GM20431 (cell line): ENCODE data around the gene MXRA5.
"Not testable (repeated sequence)": the region's sequence is repeated elsewhere in the genome, so short reads cannot be mapped to it uniquely, and the experiment has no call there.

ENCODE experiments used
- in situ Hi-C: fragments of 300-500 bp; cut with MseI, MboI; formaldehyde crosslinking; loops from one replicate; pipeline ENCODE4 v1.15.0; 2020; ENCODE audit warnings: low sequenced_read_pairs; ENCODE audit not compliant: unreplicated experiment

MXRA5 gene

DNA sequence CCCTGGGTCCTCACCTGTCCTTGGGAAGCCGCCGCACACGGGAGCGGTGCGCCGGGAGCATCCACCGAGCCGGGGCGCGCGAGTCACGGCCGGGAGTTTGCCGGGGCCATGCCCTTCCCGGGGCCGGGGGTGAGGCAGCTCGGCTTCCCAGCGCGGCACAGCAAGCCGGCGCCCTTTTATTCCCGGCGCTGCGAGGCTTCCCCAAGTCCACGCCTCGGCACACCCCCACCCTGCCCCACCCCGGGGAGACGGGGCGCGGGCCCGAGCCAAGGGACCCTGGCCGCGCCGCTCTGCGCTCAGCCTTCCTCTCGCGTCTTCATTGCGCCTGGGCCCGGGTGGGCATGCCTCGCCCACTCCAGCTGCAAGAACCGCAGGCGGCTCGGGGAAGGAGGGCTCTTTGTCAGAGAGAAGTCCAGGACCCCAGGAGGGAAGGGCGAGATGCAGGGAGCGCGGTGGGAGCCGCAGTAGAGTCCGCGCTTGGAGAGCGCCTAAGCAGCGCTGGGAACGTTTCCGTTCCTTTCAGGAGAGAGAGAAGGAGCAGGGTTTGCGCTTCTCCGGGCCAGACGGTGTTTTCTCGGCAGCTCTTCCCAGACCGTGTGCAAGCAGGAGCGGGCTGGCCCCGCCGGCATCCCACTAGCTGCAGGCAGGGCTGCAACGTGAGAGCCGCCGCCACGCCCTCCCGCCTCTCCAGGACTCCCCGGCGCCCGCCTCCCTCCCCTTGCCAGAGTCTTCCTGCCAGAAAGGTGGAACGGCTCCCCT is at the start of gene MXRA5:
Gene MXRA5 (minus strand): TSS at position 152 of the 759 bp plus-strand sequence. CDS start 2,819 bp downstream, outside the sequence.
- in situ Hi-C loops: no loop called here

- in situ Hi-C loops: no loop called here
These were observed 47.2 kb upstream of the MXRA5 start for GRCh38 chrX:3393581-3394111.

DNA sequence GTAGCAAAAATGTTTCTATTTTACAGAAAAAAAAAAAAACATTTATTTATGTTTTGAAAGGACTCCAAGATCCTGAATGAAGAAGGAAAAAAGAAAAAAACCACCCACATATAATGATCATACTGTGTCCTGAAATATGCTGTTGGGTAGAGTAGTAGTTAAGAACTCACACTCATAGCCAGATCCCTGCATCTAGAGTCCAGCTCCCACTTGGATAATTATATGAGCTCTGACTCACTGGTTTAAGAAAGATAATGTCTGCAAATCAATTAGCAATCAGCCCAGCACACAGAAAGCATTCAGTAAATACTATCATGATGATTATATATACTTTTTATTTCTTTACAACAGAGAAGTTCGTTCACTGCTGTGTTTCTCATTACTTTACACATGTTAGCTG is 46.7 kb upstream of the MXRA5 start:
- in situ Hi-C loops: no loop called here

DNA sequence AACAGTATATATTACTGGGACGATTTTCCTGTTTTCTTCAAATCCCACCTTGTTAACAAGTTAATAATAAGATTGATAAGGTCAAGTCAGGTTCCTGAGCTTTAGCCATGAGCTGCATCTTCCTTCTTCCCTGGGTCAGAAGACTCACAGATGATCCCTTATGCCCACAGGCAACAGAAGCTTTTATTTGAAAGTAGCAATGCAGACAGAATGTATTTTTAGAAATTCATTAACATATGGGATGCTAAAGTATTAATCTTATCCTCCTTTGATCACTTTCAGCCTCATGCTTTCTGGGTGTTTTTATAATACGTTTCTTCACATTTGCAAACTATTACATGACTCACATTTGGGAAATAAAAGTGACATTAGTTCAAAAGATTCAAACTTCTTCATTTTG is 42.0 kb upstream of the MXRA5 start:
- in situ Hi-C loops: no loop called here

- in situ Hi-C loops: no loop called here
These were observed 37.9 kb upstream of the MXRA5 start for GRCh38 chrX:3384327-3384726.

- in situ Hi-C loops: no loop called here
These were observed 34.2 kb upstream of the MXRA5 start for GRCh38 chrX:3380603-3381002.

DNA sequence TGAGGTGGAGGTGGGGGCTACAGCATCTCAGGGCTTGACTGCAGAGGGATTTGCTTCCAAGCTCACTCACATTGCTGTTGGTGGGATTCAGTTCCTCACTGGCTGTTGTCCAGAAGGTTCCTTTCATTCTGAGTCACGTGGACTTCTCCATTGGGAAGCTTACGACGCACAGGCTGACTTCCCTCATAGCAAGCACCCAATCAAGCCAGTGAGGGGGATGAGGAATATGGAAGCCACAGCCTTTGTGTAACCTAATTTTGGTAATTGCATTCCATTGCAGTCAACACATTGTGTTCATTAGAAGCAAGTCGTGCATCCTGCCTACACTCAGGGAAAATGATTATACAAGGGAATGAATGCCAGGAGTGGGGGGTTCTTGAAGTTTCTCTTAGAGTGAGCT is 32.7 kb upstream of the MXRA5 start:
- in situ Hi-C loops: no loop called here

- in situ Hi-C loops: no loop called here
These were observed 31.7 kb upstream of the MXRA5 start for GRCh38 chrX:3378156-3378555.

DNA sequence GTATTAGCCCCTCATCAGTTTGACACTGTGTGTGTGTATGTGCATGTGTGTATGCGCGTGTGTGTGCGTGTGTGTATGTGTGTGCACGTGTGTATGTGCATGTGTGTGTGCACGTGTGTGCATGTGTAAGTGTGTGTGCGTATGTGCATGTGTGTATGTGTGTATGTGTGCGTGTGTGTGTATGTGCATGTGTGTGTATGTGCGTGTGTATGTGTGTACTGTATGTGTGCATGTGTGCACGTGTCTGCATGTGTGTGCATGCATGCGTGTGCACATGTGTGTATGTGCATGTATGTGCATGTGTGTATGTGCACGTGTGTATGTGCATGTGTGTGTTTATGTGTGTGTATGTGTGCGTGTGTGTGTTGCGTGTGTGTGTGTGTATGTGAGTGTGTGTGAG is 31.1 kb upstream of the MXRA5 start:
- in situ Hi-C loops: no loop called here

DNA sequence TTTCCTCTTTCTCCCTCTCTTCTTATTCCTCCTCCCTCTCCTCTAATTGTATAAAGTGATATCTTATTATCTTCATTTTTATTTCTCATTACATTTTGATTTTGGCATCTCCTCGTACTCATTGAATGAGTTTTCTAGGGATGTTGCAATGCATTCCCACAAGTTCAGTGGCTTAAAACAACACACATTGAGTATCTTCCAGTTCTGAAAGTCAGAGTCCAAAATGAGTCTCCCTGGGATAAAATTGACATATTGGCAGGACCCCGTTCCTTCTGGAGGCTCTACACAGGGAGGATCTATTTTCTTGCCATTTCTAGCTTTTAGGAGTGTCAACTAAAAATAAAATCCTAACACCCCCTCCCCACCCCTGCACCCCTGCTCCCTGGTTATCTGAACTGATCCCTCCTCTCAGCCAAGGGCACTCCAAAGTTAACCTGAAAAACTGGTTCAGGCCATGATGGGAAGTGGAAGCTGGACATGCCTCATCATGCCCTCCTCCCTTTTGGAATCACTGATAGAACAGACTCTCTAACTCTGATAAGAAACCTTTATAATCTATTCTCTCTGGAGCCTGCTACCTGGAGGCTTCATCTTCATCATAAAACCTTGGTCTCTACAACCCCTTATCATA is 29.5 kb upstream of the MXRA5 start:
- in situ Hi-C loops: not testable (repeated sequence)

GRCh38 chrX:3374108-3374800 is 27.8 kb upstream of the MXRA5 start:
- in situ Hi-C loops: no loop called here

- in situ Hi-C loops: no loop called here
These were observed 24.7 kb upstream of the MXRA5 start for GRCh38 chrX:3371163-3371562.

GRCh38 chrX:3370656-3371055 is 24.2 kb upstream of the MXRA5 start:
- in situ Hi-C loops: no loop called here

- in situ Hi-C loops: no loop called here
These were observed 16.5 kb upstream of the MXRA5 start for GRCh38 chrX:3362956-3363355.

GRCh38 chrX:3360881-3361280 is 14.4 kb upstream of the MXRA5 start:
- in situ Hi-C loops: no loop called here

- in situ Hi-C loops: not testable (repeated sequence)
These were observed 6.3 kb upstream of the MXRA5 start for GRCh38 chrX:3352741-3353140.

- in situ Hi-C loops: no loop called here
These were observed 4.8 kb upstream of the MXRA5 start for GRCh38 chrX:3351276-3351675.

- in situ Hi-C loops: no loop called here
These were observed 1.7 kb upstream of the MXRA5 start for GRCh38 chrX:3348191-3348590.

DNA sequence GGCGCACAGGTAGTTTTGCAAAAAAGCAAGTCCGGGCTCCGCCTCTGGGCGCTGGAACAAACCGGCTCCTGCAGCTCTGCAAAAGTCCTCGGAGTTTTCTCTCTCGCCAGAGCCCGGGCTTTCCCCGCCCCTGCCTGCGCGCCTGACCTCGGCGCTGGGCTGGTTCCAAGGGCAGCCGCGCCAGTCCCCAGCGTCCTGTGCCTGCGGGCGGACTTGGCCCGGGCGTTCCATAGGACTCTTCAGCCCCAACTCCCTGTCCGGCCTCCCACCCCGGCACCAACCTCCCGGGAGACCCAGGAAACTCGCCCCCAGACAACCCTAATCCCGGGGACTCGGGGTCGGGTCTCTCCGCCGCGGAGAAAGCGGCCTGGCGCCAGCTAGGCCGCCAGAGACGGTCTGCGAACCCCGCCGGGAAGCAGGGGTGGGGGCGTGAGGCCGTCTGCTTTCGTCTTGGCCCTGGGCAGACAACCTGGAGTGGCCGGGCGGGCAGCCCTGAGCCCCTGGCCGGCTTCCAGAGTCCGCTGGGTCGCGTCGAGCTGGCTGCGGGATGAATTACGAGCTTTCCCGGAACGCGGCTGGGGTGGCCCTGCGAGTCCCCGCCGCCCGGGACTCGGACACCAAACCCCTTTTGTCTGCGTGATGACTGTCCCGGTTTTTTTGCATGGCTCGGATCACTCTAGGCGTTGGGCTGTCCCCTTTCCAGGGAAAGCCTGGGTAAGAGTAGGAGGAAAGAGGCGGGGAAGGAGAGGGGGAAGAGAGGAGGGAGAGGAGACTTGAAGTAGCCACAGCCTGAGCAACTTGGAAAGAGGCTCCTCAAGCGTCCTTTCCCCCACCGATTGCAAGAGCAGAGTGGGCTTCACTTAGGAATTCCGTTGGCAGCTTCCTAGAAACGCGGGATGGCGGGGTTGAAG is 916 bp downstream of the MXRA5 start:
- in situ Hi-C loops: no loop called here

DNA sequence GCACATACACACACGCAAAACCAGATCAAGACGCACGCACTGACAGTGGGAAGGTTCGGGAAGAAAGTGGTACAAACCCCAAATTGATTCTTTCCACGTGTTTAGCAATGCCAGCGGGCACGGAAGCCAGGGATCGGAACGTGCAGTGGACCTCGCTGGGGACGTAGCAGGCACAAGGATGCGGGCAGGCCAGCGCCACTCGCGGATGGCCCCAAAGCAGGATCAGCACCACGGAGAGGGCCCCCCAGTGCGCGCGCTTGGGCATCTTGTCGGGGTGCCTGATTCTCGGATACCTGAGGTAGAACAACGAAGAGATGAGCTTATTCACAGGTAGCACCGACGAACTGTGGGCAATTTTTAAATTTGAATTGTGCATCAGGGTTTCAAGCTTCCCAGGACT is 2.9 kb downstream of the MXRA5 start:
- in situ Hi-C loops: not testable (repeated sequence)
